Osteocyte (in vitro differentiated cells): ENCODE measurements around the gene ELOVL7. TPM values are rescaled to one million over a fixed set of nuclear protein-coding genes. Genes with fewer than 3 reads are reported as not detected.
"Not testable (repeated sequence)": the region's sequence is repeated elsewhere in the genome, so short reads cannot be mapped to it uniquely, and the experiment has no call there.

Experiments used
- DNase-seq: peaks from one replicate; pipeline ENCODE4 v3.0.0; 2021; ENCODE audit warnings: mixed read lengths; ENCODE audit not compliant: unreplicated experiment; ENCODE audit errors: extremely low spot score
- H3K27ac Mint-ChIP-seq: one replicate; pipeline ENCODE4 v1.8.0; 2021; ENCODE audit warnings: mild to moderate bottlenecking, mixed read lengths; ENCODE audit not compliant: unreplicated experiment
- H3K27me3 Mint-ChIP-seq: one replicate; pipeline ENCODE4 v1.8.0; 2021; ENCODE audit warnings: mixed read lengths; ENCODE audit not compliant: unreplicated experiment
- H3K36me3 Mint-ChIP-seq: one replicate; pipeline ENCODE4 v1.8.0; 2021; ENCODE audit warnings: mixed read lengths; ENCODE audit not compliant: unreplicated experiment
- H3K4me1 Mint-ChIP-seq: one replicate; pipeline ENCODE4 v1.8.0; 2021; ENCODE audit warnings: mixed read lengths; ENCODE audit not compliant: unreplicated experiment
- H3K4me3 Mint-ChIP-seq: one replicate; pipeline ENCODE4 v1.8.0; 2021; ENCODE audit warnings: mild to moderate bottlenecking, moderate library complexity, mixed read lengths; ENCODE audit not compliant: unreplicated experiment
- H3K9me3 Mint-ChIP-seq: one replicate; pipeline ENCODE4 v1.8.0; 2021; ENCODE audit warnings: mixed read lengths; ENCODE audit not compliant: unreplicated experiment
- total RNA-seq: library from RNA; stranded (reverse); gene quantifications from 2 replicates; pipeline ENCODE4 v1.2.1, GENCODE V29; 2021
- TF ChIP-seq, protein P1 (sequence below): fragments of 200-600 bp; sonication (generic); IDR thresholded peaks from 2 replicates; pipeline ENCODE4 v1.5.0; 2021; ENCODE audit warnings: antibody characterized with exemption, mild to moderate bottlenecking, moderate library complexity

ELOVL7 gene
- total RNA-seq, 1 donor from 2014 or later, result 0.46 TPM

DNA sequence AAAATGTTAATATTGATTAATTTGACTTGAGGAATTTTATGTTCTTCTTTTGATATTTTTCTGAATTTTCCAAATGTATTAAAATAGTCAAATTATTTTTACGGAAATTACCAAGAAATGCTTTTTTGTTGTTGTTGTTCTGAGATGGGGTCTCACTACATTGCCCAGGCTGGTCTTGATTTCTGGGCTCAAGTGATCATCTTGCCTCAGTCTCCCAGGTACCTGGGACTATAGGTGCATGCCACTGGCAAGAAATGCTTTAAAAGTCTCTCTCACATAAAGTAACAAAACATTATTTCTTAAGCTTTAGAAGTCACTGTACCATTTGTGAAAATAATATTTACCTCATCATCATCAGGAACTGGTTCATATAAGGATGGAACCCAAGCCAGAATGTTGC, 43.0 kb upstream of the ELOVL7 start:
- no peak for DNase-seq
- Mint-ChIP-seq H3K36me3 (peaks cover 15% of the 10 kb centered on the region), H3K9me3 (peaks cover 8% of the 10 kb centered on the region), H3K4me1 (peaks cover 4% of the 10 kb centered on the region), H3K4me3 (no peak overlapping the region), H3K27me3 (no peaks in the 10 kb centered on the region), H3K27ac (no peak overlapping the region)
- TF ChIP-seq, protein P1, sequence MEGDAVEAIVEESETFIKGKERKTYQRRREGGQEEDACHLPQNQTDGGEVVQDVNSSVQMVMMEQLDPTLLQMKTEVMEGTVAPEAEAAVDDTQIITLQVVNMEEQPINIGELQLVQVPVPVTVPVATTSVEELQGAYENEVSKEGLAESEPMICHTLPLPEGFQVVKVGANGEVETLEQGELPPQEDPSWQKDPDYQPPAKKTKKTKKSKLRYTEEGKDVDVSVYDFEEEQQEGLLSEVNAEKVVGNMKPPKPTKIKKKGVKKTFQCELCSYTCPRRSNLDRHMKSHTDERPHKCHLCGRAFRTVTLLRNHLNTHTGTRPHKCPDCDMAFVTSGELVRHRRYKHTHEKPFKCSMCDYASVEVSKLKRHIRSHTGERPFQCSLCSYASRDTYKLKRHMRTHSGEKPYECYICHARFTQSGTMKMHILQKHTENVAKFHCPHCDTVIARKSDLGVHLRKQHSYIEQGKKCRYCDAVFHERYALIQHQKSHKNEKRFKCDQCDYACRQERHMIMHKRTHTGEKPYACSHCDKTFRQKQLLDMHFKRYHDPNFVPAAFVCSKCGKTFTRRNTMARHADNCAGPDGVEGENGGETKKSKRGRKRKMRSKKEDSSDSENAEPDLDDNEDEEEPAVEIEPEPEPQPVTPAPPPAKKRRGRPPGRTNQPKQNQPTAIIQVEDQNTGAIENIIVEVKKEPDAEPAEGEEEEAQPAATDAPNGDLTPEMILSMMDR, result no peak

DNA sequence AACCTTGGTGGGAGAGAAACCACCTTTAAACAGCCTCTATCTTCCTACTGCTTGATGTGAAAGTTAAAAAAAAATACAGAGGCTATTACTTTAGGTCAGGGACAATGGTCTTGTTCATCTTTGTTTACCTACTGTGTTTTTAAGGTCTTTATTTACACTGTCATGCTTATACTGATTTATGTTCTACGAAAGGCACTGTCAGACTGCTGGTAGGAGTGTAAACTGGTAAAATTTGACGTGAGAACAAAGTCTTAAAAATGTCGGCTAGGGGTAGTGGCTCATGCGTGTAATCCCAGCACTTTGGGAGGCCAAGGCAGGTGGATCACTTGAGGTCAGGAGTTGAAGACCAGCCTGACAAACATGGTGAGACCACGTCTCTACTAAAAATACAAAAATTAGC, 42.1 kb upstream of the ELOVL7 start:
- TF ChIP-seq, protein P1, result no peak
- Mint-ChIP-seq H3K4me1 (peaks cover 3% of the 10 kb centered on the region), H3K9me3 (peaks cover 13% of the 10 kb centered on the region), H3K4me3 (no peak overlapping the region), H3K36me3 (peaks cover 20% of the 10 kb centered on the region), H3K27ac (no peak overlapping the region), H3K27me3 (no peaks in the 10 kb centered on the region)
- no peak for DNase-seq

DNA sequence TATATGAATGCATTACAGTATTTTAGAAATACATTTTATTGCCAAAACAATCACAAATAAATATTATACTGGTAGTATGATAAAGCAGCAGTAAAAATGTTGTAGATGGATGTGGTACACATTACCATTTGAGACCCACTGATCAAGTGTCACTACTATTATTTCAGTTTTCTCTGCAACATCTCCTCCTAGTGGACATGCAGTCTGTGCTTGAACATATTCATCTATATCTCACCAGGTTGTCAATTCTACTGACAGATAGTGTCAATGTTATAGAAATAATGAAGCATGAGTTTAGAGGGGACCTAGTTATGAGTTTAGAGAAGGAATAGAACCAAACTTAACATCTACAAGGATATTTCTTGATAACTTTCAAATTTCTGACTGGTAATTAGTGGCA, 39.2 kb upstream of the ELOVL7 start:
- TF ChIP-seq, protein P1, result peak; percentile 35
- Mint-ChIP-seq H3K4me3 (no peak overlapping the region), H3K9me3 (peaks cover 25% of the 10 kb centered on the region), H3K36me3 (peaks cover 10% of the 10 kb centered on the region), H3K27me3 (no peaks in the 10 kb centered on the region), H3K27ac (no peak overlapping the region), H3K4me1 (no peaks in the 10 kb centered on the region)
- DNase-seq, result no peak

DNA sequence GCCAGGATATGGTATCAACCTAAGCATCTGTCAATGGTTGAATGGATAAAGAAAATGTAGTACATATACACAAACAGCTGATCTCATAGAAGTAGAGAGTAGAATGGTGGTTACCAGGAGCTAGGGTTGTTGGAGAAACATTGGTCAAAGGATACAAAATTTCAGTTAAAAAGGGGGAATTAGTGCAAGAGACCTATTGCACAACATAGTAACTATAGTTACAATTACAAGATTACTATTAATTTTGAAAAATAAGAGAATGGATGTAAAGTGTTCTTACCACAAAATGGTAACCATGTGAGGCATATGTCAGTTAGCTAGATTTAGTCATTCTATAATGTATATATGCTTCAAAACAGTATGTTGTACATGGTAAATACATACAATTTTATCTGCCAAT, 28.8 kb upstream of the ELOVL7 start:
- Mint-ChIP-seq H3K36me3 (peaks cover 14% of the 10 kb centered on the region), H3K4me3 (no peak overlapping the region), H3K9me3 (peaks cover 27% of the 10 kb centered on the region), H3K27me3 (no peaks in the 10 kb centered on the region), H3K27ac (no peak overlapping the region), H3K4me1 (no peaks in the 10 kb centered on the region)
- DNase-seq, result no peak
- TF ChIP-seq, protein P1, result no peak

DNA sequence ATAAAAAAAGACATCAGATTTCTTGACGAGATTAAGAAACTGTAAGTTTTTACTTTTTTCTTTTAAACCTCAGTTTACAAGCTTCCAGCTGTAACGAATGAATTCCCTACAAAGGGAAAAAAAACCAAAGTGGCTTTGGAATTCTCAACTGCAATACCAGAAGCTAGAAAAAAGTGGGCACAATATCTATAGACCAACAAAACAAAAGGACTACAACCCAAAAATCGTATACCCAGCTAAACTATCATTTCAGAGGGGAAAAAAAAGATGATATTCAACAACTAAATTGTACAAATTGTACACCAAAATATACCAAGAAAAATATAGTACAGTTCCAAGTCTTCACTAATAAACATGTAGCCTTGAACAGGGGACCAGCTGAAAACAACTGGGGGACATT, 26.8 kb upstream of the ELOVL7 start:
- Mint-ChIP-seq H3K4me3 (no peak overlapping the region), H3K27me3 (no peaks in the 10 kb centered on the region), H3K36me3 (peaks cover 14% of the 10 kb centered on the region), H3K9me3 (peaks cover 26% of the 10 kb centered on the region), H3K27ac (no peak overlapping the region), H3K4me1 (no peaks in the 10 kb centered on the region)
- DNase-seq, result no peak
- TF ChIP-seq, protein P1, result no peak

DNA sequence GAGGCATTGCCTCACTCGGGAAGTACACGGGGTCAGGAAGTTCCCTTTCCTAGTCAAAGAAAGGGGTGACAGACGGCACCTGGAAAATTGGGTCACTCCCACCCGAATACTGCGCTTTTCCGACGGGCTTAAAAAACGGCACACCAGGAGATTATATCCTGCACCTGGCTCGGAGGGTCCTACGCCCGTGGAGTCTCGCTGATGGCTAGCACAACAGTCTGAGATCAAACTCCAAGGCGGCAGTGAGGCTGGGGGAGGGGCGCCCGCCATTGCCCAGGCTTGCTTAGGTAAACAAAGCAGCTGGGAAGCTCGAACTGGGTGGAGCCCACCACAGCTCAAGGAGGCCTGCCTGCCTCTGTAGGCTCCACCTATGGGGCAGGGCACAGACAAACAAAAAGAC, 16.5 kb upstream of the ELOVL7 start:
- not testable (repeated sequence) for H3K27ac Mint-ChIP-seq, DNase-seq, H3K4me1 Mint-ChIP-seq, H3K36me3 Mint-ChIP-seq, H3K4me3 Mint-ChIP-seq, H3K9me3 Mint-ChIP-seq, H3K27me3 Mint-ChIP-seq
